Fibroblast of skin of back (primary cell): ENCODE results near the gene CPTP.
"Not testable (repeated sequence)": the region's sequence is repeated elsewhere in the genome, so short reads cannot be mapped to it uniquely, and the experiment has no call there.

ENCODE experiments used
- DNase-seq: peaks from one replicate; pipeline ENCODE4 v3.0.0-alpha.2; 2013

The CPTP gene

DNA sequence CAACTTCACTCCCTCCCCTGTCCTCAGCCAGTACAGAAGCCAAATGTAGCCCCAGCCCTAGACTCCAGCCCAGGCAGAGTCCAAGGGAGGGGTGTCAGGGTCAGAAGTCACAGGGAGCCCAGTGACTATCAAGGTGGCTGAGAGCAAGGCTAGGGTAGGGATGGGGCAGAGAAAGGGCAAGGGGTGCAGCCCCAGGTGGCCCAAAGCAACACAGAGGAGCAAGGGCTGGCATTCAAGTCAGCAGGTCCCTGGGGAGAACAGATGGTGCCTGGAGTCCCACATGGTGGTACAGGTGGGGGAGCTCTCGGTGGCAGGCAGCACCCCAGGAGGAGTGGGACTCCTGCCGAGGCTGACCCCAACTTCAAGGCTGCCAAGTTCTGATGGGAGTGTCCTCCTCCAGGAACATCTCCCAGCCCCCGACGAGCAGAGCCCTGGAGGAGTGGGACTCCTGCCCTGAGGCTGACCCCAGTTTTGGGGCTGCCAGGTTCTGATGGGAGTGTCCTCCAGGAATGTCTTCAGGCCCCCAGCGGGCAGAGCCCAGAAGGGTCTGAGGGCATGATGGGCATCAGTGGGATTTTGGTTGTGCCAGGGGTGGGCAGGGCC, 28.3 kb downstream of the CPTP start:
- DNase-seq = no peak

DNA sequence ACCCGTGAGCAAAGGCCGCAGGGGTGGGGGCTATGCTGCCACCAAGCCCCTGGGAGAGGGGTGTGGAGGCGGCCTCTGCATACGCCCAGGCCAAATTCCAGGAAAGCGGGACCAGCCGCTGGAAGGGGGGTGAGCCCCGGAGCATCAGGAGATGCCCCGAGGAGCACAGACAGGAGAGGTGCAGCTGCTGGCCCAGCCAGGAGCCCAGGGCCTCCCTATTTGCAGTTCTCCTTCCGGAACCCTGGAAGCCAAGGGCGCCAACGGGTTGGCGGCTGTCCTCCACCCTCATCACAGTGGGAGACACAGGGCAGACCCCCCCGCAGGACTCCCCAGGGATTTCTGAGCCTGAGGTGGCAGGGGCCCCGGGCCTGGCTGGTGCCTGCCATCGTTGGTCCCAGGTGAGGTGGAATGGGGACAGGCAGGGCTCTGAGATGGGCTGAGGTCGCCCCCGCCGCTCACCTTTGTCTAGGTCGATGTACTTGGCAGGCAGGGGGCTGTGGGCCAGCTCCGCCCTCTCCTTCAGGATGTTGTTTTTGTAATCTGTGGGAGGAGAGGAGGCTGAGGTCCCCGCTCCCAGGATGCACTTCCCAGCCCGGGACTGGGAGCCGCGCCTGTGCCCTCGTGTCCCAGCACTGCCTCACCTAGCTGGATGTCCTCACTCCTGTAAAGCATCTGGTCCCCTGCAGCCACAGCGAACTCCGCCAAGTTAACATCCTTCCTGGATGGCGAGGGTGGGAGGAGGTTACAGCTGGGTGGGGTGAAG, 29.0 kb downstream of the CPTP start:
- DNase-seq = no peak

DNA sequence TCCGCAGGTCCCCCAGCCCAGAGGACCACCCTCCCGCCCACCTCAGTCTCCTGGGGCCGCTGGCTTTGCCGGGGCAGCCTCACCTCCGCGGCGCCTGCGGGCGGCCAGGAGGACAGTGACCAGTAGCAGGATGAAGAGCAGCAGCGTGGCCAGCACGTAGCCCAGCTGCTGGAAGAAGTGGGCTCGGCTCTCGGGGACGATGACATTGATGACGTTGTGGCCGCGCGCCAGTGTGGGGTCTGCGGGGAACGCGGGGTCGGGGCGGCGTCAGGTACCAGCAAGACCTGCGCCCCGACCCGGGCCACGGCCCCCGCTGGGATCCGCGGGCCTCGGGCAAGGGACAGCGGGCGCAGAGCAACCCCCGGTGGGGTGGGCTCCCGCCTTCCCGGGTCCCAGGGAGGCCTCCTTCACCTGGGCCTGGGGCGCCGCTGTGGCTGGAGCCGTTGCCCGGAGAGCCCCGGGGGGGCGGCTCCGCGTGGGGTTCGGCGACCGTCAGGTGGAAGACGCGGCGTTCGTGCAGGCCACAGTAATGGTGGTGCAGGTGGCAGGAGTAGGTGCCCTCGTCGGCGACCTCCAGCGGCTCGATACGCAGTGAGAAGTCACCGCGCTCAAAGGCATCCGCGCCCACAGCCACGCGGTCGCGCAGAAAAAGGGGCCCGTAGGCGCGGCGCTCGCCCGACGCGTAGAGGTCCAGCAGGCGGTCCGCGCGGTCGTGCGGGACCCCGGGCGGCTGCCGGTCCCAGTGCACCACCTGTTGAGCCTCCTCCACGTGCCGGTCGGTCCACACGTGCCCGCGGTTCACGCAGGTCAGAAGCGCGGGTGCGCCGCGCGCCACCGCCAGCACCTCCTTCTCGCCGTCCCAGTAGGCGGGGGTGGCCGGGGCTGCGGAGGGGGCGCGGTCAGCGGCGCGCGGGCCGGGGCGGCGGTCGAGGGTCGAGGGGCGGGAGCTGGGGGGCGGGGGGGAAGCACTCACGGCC, 30.0 kb downstream of the CPTP start:
- DNase-seq = no peak

DNA sequence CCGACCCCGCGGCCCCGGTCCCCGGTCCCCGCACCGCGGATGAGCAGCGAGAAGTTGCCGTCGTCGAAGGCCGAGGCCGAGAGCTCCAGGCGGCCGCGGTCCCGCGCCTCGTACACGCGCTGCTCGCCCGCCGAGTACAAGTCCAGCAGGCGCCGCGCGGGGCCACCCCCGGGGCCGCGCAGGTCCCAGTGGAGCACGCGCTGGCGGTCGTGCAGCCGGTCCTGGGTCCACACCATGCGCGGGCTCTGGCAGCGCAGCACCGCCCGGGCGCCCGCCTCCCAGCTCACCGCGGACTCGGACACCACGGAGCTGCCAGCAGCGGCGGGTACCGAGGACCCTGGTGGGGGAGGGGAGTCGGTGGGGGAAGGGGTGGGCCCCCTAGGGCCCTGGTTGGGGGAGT, 30.8 kb downstream of the CPTP start:
- no peak for DNase-seq

DNA sequence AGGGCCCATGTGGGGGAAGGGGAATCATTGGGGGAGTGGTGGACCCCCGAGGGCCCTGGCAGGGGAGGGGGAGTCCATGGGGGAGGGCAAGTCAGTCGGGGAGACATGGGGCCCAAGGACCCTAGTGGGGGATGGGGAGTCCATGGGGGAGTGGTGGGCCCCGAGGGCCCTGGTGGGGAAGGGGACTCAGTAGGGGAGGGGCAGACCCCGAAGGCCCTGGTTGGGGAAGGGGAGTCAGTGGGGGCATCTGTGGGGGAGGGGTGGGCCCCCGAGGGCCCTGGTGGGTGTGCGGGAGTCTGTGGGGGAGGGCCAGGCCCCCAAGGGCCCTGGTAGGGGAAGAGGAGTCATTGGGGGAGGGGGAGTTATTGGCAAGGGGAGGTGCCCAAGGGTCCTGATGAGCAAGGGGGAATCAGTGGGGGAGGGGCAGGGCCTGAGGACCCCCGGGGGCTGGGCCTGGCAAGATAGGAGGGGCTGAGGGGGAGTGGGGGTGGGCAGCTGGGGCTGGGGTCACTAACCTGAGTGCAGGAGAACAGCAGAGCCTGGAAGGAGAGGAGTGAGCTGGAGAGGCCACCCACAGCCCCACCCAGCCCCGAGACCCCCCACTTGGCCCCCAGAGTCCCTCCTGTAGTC, 31.7 kb downstream of the CPTP start:
- no peak for DNase-seq

DNA sequence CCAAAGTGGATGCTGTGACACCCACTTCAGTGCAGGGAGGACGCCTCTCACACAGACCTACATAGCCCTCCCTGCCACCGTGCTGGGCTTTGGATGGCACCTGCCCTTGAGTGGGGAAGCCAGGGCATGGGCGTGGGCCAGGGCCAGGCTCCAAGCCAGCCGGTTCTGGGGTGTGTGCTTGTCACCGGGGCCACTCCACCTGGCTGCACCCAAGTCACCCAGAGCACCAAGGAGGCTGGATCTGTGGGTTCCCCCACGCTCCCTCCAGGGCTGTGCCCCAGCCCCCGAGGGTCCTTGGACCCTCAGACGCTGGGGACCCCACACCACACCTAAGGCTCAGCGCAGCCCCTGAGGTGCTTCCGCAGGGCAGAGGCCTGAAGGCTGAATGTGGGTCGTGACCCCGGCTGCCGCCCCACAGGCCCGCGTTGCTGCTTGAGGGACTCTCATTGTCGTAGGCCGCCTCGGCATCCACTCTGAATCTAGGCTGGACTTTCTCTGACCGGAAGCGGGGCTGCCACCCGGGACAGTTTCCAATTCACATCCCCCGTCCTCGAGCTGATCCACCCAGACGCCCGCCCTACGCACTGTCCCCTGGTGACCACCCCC, 32.3 kb downstream of the CPTP start:
- DNase-seq = no peak

DNA sequence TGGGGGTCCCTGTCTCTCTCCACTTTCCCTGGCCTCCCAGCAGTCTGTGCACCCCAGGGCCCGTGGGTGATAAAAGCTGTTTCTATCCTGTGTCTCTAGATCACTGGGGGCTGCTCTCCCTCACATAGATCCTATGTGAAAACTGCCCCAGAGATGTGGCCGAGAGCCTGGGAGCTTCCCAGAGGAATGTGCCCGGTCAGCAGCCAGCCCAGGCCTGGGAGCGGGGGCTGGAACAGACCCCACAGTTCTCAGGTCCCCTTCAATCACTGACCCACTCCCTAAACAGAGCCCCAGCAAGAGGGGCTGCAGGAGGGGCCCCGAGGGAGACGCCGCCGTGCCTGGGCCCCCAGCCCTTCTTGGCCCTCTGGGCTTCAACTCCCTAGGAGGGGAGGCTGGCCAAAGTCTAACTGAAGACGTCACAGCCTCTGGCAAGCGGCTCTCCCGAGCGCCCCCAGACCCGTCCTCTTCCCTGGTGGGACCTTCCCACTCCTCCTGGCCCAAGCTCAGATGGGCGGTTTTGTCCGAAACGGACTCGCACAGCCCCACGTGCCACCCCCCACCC, 33.4 kb downstream of the CPTP start:
- DNase-seq = peak; percentile 44

DNA sequence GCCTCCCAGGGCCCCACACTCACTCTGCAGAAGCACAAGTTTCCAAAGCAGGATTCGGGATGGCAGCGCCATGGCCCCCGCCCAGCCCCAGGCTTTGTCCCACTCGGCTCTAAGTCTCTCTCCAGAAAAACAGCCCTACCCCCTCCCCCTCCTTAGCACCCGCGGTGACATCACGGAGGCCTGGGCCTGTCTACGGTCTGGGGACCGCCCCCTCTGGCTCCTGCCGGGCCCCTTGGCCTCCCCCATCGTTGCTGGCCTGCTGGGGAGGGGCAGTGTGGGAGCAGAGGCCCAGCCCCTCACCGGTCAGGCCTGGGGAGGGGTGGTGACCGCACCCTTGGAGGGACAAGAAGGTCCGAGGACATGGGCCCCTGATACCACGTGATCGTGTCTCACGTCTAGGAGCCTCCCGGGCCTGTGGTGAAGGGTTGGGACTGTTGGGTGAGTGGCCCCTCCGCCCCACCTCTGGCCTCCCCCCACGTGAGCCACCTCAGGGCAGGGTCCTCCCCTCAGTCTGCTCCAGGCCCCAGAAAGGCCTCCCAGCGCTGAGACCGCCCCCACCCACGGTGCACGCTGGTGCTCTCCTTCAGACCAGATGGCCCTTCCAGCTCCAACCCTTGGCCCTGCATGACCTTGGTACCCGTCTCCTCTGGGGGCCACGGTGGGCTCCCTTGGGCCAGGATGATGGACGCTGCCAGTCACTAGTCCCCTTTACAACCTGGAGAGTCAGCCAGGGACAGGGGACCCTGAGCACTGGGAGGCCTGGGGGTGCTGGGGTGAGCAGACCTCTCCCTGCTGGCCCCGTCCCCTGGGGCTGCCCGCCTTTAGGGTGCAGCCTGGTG, 34.0 kb downstream of the CPTP start, which contains the start of gene MXRA8:
MXRA8 (minus strand) TSS at position 123 of the 839 bp plus-strand sequence; CDS start at position 72, 51 bp downstream.
- peak; percentile 94 for DNase-seq

DNA sequence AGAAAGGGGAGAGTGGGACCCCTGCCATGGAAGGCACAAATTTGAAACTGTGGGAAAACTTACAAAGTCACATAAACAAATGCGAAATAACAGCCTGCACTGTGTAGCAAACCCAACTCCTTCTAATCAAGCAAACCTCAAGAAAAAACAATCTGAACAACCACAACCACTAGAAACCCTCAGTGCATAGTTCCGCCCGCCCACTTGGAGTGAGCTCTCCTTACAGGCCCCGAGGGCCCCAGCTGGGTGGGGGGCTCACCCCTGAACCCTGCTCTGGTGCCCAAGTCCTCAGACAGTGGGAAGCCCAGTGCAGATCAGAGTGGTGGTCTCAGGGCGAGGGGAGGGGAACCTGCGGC, 34.7 kb downstream of the CPTP start:
- peak; percentile 83 for DNase-seq

DNA sequence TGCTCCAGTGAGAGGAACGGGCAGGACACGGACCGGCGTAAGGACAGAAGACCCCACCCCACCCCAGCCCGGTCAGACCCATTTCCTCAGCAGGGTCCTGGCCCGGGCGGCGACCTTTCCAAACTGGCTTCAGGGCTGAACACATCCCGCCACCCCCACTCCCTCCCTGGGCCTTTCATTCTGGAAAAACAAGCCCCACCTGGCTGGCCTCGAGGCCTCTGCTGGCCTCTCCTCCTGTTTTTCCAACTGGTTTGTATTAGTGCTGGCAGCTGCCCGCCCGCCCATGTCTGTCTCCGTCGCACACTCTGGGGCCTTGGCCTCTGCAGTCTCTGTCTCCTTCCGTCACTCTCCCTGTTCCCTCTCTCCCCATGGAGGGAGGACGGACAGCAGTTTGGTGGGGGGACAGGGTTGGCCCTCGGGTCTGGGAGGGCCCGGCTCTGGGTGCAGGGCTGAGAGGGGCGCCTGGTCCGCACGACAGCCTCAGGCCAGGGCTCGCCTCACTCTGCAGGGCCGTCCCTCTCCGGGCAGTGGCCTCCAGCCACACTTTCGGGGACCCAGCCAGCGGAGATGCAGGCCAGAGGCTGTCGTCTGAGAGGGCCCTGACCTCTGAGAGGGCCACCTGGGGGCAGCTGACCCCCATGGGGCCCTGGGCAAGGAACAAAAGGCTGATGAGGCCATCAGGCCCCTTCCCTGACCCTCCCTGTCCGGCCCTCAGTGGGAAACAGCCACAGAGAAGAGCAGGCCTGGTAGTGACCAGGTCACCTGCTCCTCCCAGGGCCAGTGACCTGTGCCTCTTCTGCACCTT, 35.3 kb downstream of the CPTP start:
- peak; percentile 88 for DNase-seq

DNA sequence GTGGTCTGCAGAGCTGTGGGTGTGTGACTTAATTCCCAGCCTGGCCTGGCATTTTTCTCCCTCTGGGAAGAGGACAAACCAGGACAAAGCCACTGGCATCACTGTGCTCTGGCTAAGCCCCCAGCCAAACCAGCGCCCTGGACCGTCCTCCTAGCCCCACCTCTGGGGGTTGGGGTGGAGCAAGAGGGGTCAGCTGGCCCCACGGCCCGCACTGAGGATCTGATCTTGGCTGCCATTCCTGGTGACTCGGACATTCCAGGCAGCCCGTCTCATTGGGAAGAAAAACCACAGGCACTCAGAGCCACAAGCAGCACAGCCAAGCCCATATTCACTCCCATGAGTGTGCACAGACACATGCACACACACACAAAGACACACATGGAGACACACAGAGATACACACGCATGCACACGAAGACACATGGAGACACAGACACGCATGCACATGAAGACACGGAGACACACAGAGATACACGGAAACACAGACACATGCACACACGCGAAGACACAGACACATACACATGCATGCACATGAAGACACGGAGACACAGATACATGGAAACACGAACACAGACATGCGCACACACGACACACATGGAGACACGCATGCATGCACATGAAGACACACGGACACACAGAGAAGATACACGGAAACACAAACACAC, 36.0 kb downstream of the CPTP start:
- DNase-seq = peak; percentile 97

DNA sequence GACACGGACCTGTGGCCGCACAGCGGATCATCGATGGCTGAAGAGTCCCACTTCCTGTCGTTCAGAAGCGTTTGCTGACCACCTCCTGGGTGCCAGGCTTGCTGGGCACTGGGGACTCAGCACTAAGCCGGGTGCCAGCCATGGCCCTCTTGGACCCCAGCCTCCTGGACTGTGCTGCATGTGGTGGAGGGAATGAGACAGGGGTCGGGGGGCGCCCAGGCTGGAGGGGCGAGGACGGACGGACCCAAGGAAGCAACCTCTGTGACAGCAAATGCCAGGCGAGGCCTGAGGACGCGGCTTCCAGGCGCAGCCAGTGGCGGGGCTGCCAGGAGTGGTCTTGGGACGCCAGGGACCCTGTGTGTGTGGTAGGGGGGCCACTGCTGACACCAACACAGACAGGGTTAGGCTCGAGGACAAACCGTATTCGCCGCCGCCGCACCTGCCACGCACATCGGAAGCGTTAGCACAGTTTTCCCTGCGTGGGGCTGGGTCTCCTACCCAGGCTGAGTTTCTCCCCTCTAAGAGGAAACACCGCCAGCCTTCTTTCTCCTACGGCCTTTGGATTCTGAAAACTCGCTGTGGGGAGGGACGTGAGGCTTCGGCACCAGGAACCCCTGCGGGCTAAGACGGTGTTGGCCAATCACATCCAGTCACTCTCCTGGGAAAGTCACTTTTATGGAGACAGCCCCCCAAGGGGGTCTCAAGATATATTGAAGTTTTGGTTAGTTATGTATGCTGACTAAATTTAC, 36.8 kb downstream of the CPTP start:
- peak; percentile 28 for DNase-seq

DNA sequence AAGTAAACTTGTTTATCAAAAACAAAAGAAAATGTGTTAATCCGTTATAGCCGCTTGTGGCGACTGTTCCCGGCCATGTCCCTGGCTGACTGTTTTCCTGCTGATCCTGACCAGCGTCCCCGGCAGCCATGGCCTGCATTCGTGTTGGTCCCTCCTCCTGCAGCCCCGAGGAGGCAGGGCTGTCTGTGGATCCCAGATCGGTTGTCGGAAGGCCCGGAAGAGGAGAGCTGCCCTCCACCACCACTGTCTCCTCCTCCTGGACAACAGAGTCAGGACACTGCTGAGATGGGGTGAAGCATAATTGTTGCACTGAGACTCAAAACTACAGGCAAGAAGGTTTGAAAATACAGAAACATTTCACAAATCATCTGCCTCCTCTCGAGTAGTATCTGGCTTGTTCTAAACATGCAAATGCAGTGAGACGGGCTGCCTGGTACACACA, 37.4 kb downstream of the CPTP start:
- DNase-seq = peak; percentile 91

DNA sequence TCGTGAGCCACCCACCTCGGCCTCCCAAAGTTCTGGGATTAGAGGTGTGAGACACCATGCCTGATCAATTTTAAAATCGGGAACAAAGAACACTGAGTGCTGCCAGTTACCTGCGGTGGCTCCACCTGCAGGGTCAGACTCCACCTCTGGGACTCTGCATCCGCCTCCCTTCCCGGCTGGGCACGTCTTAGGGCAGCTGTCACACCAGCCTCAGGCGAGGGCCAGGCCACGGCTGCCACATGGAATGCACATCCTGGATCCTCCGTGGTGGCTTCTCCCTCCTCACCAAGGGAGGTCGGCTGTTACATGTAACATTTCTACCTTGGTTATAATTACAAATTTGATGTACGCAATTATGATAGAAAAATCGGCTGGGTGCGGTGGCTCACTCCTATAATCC, 39.7 kb downstream of the CPTP start:
- DNase-seq = no peak

DNA sequence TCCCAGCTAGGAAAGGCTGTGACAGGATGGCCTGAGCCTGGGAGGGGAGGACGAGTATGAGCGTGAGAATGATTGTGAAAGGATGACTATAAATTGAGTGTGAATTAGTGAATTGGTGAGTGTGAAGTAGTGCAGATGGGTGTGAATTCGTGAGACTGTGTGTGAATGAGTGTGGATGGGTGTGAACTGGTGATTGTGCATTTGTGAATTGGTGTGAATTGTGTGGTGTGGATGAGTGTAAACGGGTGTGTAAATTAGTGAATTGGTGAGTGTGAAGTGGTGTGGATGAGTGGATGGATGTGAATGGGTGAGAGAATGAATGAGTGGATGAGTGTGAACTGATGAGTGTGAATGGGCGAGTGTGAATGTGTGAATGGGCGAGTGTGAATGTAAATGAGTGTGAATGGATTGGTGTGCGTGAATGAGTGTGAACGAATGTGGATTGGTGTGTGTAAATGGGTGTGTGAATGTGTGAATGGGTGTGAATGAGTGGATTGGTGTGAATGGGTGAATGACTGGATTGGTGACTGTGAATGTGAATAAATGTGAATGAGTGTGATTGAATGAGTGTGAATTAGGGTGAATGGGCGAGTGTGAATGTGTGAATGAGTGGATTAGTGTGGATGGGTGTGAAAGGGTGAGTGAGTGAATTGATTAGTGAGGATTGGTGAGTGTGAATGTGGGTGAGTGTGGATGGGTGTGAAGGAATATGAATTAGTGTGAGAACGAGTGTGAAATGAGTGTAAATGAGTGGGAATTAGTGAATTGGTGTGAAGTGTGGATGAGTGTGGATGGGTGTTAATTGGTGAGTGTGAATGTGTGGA, 41.5 kb downstream of the CPTP start:
- no peak for DNase-seq

DNA sequence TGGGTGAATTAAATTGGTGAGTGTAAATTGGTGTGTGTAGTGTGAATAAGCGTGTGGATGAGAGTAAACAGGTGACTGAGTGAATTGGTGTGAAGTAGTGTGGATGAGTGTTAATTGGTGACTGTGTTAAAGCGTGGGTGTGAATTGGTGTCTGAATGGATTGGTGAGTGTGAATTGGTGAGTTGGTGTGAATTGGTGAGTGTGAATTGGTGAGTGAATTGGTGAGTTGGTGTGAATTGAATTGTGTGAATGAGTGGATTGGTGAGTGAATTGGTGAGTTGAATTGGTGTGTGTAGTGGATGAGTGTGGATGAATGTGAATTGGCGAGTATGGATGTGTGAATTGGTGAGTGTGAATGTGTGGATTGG, 42.1 kb downstream of the CPTP start:
- DNase-seq = no peak

DNA sequence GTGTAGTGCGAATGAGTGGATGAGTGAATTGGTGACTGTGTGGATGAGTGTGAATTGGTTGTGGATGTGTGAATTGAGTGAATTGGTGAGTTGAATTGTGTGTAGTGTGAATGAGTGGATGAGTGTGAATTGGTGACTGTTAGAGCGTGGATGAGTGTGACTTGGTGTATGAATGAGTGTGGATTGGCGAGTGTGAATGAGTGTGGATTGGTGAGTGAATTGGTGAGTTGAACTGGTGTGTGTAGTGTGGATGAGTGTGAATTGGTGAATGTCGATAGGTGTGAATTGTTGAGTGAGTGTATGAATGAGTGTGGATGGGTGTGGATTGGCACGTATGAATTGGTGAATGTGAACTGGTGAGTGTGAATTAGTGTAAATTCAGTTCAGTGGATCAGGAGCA, 42.7 kb downstream of the CPTP start:
- DNase-seq = no peak

DNA sequence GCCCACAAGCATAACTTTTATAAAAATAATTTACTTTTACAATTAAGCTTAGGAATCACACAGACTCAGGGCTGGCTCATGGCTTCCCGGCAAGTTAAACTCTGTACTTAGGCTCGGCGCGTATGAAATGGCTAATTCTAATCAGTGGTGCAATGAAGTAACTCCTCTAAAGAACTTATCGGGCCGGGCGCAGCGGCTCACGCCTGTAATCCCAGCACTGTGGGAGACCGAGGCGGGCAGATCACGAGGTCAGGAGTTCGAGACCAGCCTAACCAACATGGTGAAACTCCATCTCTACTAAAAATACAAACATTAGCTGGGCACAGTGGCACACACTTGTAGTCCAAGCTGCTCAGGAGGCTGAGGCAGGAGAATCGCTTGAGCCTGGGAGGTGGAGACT, 45.5 kb downstream of the CPTP start:
- DNase-seq = not testable (repeated sequence)
